SK-N-SH treated with all-trans-retinoic acid at 6 μM for 48 hours (cell line): ENCODE data around the gene TASP1.

Experiments used
- CREB5 ChIP-seq: fragments of 250-450 bp; sonication (Bioruptor Pico); IDR thresholded peaks from 2 replicates; pipeline ENCODE4 v1.5.1; 2020; ENCODE audit warnings: low read depth, mild to moderate bottlenecking, moderate library complexity
- CSRNP3 ChIP-seq: fragments of 250-450 bp; sonication (Bioruptor Pico); IDR thresholded peaks from 2 replicates; pipeline ENCODE4 v1.5.1; 2021; ENCODE audit warnings: mild to moderate bottlenecking, moderate library complexity
- OSR1 ChIP-seq: fragments of 250-450 bp; sonication (Bioruptor Pico); IDR thresholded peaks from 2 replicates; pipeline ENCODE4 v1.8.0; 2022; ENCODE audit warnings: moderate library complexity, mild to moderate bottlenecking, inconsistent platforms
- RARB ChIP-seq: fragments of 250-450 bp; sonication (Bioruptor Pico); IDR thresholded peaks from 2 replicates; pipeline ENCODE4 v1.8.0; 2021; ENCODE audit warnings: mild to moderate bottlenecking, moderate library complexity
- TCF4 ChIP-seq: fragments of 250-450 bp; sonication (Bioruptor Pico); IDR thresholded peaks from 2 replicates; pipeline ENCODE4 v1.8.0; 2021; ENCODE audit warnings: mild to moderate bottlenecking, moderate library complexity, borderline replicate concordance
- TOX ChIP-seq: fragments of 250-450 bp; sonication (Bioruptor Pico); IDR thresholded peaks from 2 replicates; pipeline ENCODE4 v1.8.0; 2021; ENCODE audit warnings: mild to moderate bottlenecking, moderate library complexity, borderline replicate concordance
- ZFP30 ChIP-seq: fragments of 450-650 bp; formaldehyde crosslinking; IDR thresholded peaks from 2 replicates; pipeline ENCODE4 v1.5.0; 2022; ENCODE audit warnings: mild to moderate bottlenecking, moderate library complexity
- ZNF70 ChIP-seq: fragments of 450-650 bp; formaldehyde crosslinking; IDR thresholded peaks from 2 replicates; pipeline ENCODE4 v1.5.0; 2020; ENCODE audit warnings: mild to moderate bottlenecking, moderate library complexity
- TF ChIP-seq, protein P1 (sequence below): fragments of 250-450 bp; sonication (Bioruptor Pico); IDR thresholded peaks from 2 replicates; pipeline ENCODE4 v1.8.0; 2020; ENCODE audit warnings: mild to moderate bottlenecking, moderate library complexity, borderline replicate concordance
- TF ChIP-seq, protein P2 (sequence below): fragments of 250-450 bp; sonication (Bioruptor Pico); IDR thresholded peaks from 2 replicates; pipeline ENCODE4 v1.5.0; 2020; ENCODE audit warnings: mild to moderate bottlenecking, moderate library complexity

GRCh38 chr20:13384132-13384531 lies 254.6 kb downstream of the TASP1 start:
- TF ChIP-seq, protein P1, sequence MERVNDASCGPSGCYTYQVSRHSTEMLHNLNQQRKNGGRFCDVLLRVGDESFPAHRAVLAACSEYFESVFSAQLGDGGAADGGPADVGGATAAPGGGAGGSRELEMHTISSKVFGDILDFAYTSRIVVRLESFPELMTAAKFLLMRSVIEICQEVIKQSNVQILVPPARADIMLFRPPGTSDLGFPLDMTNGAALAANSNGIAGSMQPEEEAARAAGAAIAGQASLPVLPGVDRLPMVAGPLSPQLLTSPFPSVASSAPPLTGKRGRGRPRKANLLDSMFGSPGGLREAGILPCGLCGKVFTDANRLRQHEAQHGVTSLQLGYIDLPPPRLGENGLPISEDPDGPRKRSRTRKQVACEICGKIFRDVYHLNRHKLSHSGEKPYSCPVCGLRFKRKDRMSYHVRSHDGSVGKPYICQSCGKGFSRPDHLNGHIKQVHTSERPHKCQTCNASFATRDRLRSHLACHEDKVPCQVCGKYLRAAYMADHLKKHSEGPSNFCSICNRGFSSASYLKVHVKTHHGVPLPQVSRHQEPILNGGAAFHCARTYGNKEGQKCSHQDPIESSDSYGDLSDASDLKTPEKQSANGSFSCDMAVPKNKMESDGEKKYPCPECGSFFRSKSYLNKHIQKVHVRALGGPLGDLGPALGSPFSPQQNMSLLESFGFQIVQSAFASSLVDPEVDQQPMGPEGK = no peak
- TF ChIP-seq CREB5 (no peak), TCF4 (CRISPR knock-in tag) (no peak), ZNF70 (CRISPR knock-in tag) (no peak), ZFP30 (CRISPR knock-in tag) (no peak), TOX (no peak), OSR1 (CRISPR knock-in tag) (no peak), RARB (CRISPR knock-in tag) (no peak), CSRNP3 (CRISPR knock-in tag) (no peak)
- TF ChIP-seq, protein P2, sequence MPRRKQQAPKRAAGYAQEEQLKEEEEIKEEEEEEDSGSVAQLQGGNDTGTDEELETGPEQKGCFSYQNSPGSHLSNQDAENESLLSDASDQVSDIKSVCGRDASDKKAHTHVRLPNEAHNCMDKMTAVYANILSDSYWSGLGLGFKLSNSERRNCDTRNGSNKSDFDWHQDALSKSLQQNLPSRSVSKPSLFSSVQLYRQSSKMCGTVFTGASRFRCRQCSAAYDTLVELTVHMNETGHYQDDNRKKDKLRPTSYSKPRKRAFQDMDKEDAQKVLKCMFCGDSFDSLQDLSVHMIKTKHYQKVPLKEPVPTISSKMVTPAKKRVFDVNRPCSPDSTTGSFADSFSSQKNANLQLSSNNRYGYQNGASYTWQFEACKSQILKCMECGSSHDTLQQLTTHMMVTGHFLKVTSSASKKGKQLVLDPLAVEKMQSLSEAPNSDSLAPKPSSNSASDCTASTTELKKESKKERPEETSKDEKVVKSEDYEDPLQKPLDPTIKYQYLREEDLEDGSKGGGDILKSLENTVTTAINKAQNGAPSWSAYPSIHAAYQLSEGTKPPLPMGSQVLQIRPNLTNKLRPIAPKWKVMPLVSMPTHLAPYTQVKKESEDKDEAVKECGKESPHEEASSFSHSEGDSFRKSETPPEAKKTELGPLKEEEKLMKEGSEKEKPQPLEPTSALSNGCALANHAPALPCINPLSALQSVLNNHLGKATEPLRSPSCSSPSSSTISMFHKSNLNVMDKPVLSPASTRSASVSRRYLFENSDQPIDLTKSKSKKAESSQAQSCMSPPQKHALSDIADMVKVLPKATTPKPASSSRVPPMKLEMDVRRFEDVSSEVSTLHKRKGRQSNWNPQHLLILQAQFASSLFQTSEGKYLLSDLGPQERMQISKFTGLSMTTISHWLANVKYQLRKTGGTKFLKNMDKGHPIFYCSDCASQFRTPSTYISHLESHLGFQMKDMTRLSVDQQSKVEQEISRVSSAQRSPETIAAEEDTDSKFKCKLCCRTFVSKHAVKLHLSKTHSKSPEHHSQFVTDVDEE (CRISPR knock-in tag) = no peak
